ENCODE results near the gene CAAP1.
"Not testable (repeated sequence)": the region's sequence is repeated elsewhere in the genome, so short reads cannot be mapped to it uniquely, and the experiment has no call there.

Gene CAAP1

GRCh38 chr9:26888271-26888670 is 4.3 kb downstream of the CAAP1 start:
- TF ChIP-seq CTCF (IDR thresholded peaks at IDR 0.05; ENCODE audit: extremely low read depth, missing control alignments) = no peak
- DNase-seq (ENCODE audit: low spot score) = no peak

- no peak for DNase-seq (ENCODE audit: low spot score)
- TF ChIP-seq CTCF (IDR thresholded peaks at IDR 0.05; ENCODE audit: extremely low read depth, missing control alignments) = no peak
Measured at GRCh38 chr9:26882154-26882553, 10.4 kb downstream of the CAAP1 start.

- DNase-seq (ENCODE audit: low spot score) = no peak
- TF ChIP-seq CTCF (IDR thresholded peaks at IDR 0.05; ENCODE audit: extremely low read depth, missing control alignments) = no peak
Measured at GRCh38 chr9:26880262-26880661, 12.3 kb downstream of the CAAP1 start.

GRCh38 chr9:26875155-26875554 is 17.4 kb downstream of the CAAP1 start:
- DNase-seq (ENCODE audit: low spot score) = not testable (repeated sequence)

GRCh38 chr9:26870292-26870691 is 22.3 kb downstream of the CAAP1 start:
- no peak for DNase-seq (ENCODE audit: low spot score)

GRCh38 chr9:26863074-26863473 is 29.5 kb downstream of the CAAP1 start:
- DNase-seq (ENCODE audit: low spot score) = no peak
- no peak for TF ChIP-seq CTCF (IDR thresholded peaks at IDR 0.05; ENCODE audit: extremely low read depth, missing control alignments)

More at GRCh38 chr9:26870292-26870691, 22.3 kb downstream of the CAAP1 start:
- no peak for TF ChIP-seq CTCF (IDR thresholded peaks at IDR 0.05; ENCODE audit: extremely low read depth, missing control alignments)

- peak; percentile 35 for TF ChIP-seq CTCF (IDR thresholded peaks at IDR 0.05; ENCODE audit: extremely low read depth, missing control alignments)
- peak; percentile 41 for DNase-seq (ENCODE audit: low spot score)
Measured at GRCh38 chr9:26856413-26857032, 36.1 kb downstream of the CAAP1 start.

GRCh38 chr9:26850995-26851394 is 41.6 kb downstream of the CAAP1 start:
- no peak for TF ChIP-seq CTCF (IDR thresholded peaks at IDR 0.05; ENCODE audit: extremely low read depth, missing control alignments)

More at GRCh38 chr9:26850995-26851394, 41.6 kb downstream of the CAAP1 start:
- no peak for DNase-seq (ENCODE audit: low spot score)
